Endothelial cell of umbilical vein (primary cell): ENCODE results near the gene ANKFN1. TPM values are rescaled to one million over a fixed set of nuclear protein-coding genes. Genes with fewer than 3 reads are reported as not detected.

Experiments
- BruUV-seq: library from RNA; stranded (reverse); fragments of 400-500 nt; replicated peaks from 2 replicates; lab custom pipeline; 2021; lab: Mats Ljungman, UMichigan
- CTCF ChIA-PET: fragments of 300-600, 350-600 bp; sonication (Branson Sonifier 250); formaldehyde crosslinking; loops from one replicate; lab custom pipeline; 2021; ENCODE audit warnings: antibody characterized with exemption, inconsistent platforms; lab: Charles Lee
- POLR2A ChIA-PET: fragments of 300-600, 350-600 bp; sonication (Branson Sonifier 250); formaldehyde crosslinking; loops from one replicate; lab custom pipeline; 2021; ENCODE audit warnings: antibody characterized with exemption, inconsistent platforms; lab: Charles Lee
- DNase-seq: peaks from one replicate; pipeline ENCODE4 v3.0.0-alpha.2; 2011; ENCODE audit warnings: low read depth, low spot score
- FAIRE-seq: peaks from 2 replicates; lab custom pipeline; 2011; peaks lifted over from hg19 to GRCh38; lab: Jason Lieb, UNC
- H2AFZ ChIP-seq: 2 replicates; pipeline ENCODE4 v1.6.0; 2012; ENCODE audit warnings: low read depth, low read length, control low read depth, inconsistent platforms
- H3K27ac ChIP-seq: 2 replicates; pipeline ENCODE4 v1.5.1; 2011; ENCODE audit warnings: low read depth, mild to moderate bottlenecking, control low read depth, low read length, moderate library complexity; ENCODE audit not compliant: insufficient read depth
- H3K27me3 ChIP-seq, 2 experiments: 2 replicates each; pipeline versions ENCODE4 v1.6.0 to v1.6.1; 2011; ENCODE audit warnings: low read length in 2 of 2, mixed read lengths in 1 of 2; ENCODE audit not compliant: control insufficient read depth in 2 of 2, insufficient read depth in 2 of 2
- H3K36me3 ChIP-seq, 2 experiments: 2 replicates in 1 of 2; 3 replicates in 1 of 2; pipeline ENCODE4 v1.5.1; 2011; ENCODE audit warnings: low read length in 2 of 2, mild to moderate bottlenecking in 1 of 2, moderate library complexity in 1 of 2; ENCODE audit not compliant: control insufficient read depth in 2 of 2, insufficient read depth in 2 of 2; ENCODE audit errors: extremely low read depth in 1 of 2
- H3K4me1 ChIP-seq: 3 replicates; pipeline ENCODE4 v1.5.1; 2011; ENCODE audit warnings: mild to moderate bottlenecking, low read length; ENCODE audit not compliant: control insufficient read depth, insufficient read depth; ENCODE audit errors: extremely low read depth
- H3K4me2 ChIP-seq: 2 replicates; pipeline ENCODE4 v1.6.1; 2011; ENCODE audit warnings: low read length, control low read depth, mixed read lengths; ENCODE audit not compliant: insufficient read depth
- H3K4me3 ChIP-seq, 3 experiments: fragments of 200-600 bp in 1 of 3; sonication (generic), shearing (Covaris generic) in 1 of 3; replicated peaks in 1 of 3; 2 replicates each; pipeline ENCODE4 v1.5.1; 2011 to 2016; ENCODE audit warnings: control low read depth in 3 of 3, low read length in 3 of 3, mild to moderate bottlenecking in 2 of 3, inconsistent platforms in 1 of 3, low read depth in 1 of 3, moderate library complexity in 1 of 3; ENCODE audit not compliant: insufficient read depth in 1 of 3
- H3K79me2 ChIP-seq: 2 replicates; pipeline ENCODE4 v1.6.0; 2012; ENCODE audit warnings: low read length, inconsistent platforms; ENCODE audit not compliant: control insufficient read depth, insufficient read depth
- H3K9ac ChIP-seq: replicated peaks from 2 replicates; pipeline ENCODE3; 2011; ENCODE audit warnings: low read length, control low read depth; ENCODE audit not compliant: insufficient read depth; ENCODE audit errors: extremely low read depth
- H3K9me1 ChIP-seq: replicated peaks from 3 replicates; pipeline ENCODE4 v1.6.0; 2011; ENCODE audit warnings: mild to moderate bottlenecking, low read length; ENCODE audit not compliant: control insufficient read depth, insufficient read depth; ENCODE audit errors: extremely low read depth
- H3K9me3 ChIP-seq: replicated peaks from 2 replicates; pipeline ENCODE4 v1.5.1; 2012; ENCODE audit warnings: low read length, inconsistent platforms; ENCODE audit not compliant: control insufficient read depth, insufficient read depth
- H4K20me1 ChIP-seq: replicated peaks from 2 replicates; pipeline ENCODE3; 2011; ENCODE audit warnings: mild to moderate bottlenecking, low read length; ENCODE audit not compliant: control insufficient read depth, insufficient read depth; ENCODE audit errors: extremely low read depth
- CTCF ChIP-seq, 2 donors: IDR thresholded peaks; 1 replicate in 1 of 2; 2 replicates in 1 of 2; pipeline ENCODE4 v1.5.1; 2011; ENCODE audit warnings: low read length in 2 of 2, mild to moderate bottlenecking in 2 of 2, moderate library complexity in 2 of 2, control low read depth in 1 of 2, inconsistent platforms in 1 of 2, low read depth in 1 of 2; ENCODE audit not compliant: insufficient read depth in 1 of 2; ENCODE audit errors: extremely low read depth in 1 of 2
- EZH2 ChIP-seq: IDR thresholded peaks from 2 replicates; pipeline ENCODE4 v1.6.1; 2012; ENCODE audit warnings: borderline replicate concordance, low read depth, mild to moderate bottlenecking, moderate library complexity, low read length, inconsistent platforms; ENCODE audit not compliant: severe bottlenecking
- FOS ChIP-seq: IDR thresholded peaks from 2 replicates; pipeline ENCODE4 v1.6.1; 2011; ENCODE audit warnings: mild to moderate bottlenecking, low read length, moderate library complexity, borderline replicate concordance; ENCODE audit not compliant: insufficient read depth
- GATA2 ChIP-seq: IDR thresholded peaks from 2 replicates; pipeline ENCODE4 v1.7.0; 2011; ENCODE audit warnings: low read depth, mild to moderate bottlenecking, moderate library complexity, mixed read lengths, low read length; ENCODE audit not compliant: insufficient read length, insufficient read depth
- JUN ChIP-seq: IDR thresholded peaks from 2 replicates; pipeline ENCODE4 v1.6.1; 2011; ENCODE audit warnings: borderline replicate concordance, low read depth; ENCODE audit not compliant: insufficient read length, insufficient read depth
- MAX ChIP-seq: IDR thresholded peaks from 2 replicates; pipeline ENCODE4 v1.6.1; 2011; ENCODE audit not compliant: insufficient read depth, insufficient read length
- MYC ChIP-seq: IDR thresholded peaks from one replicate; pipeline ENCODE4 v1.6.1; 2011; ENCODE audit warnings: mild to moderate bottlenecking, low read depth, low read length
- POLR2A ChIP-seq: IDR thresholded peaks from 2 replicates; pipeline ENCODE4 v1.6.1; 2012; ENCODE audit warnings: low read depth, mild to moderate bottlenecking, control low read depth, low read length
- POLR2AphosphoS5 ChIP-seq: IDR thresholded peaks from 2 replicates; pipeline ENCODE4 v1.6.1; 2012; ENCODE audit warnings: low read depth, mild to moderate bottlenecking, control low read depth, low read length, moderate library complexity; ENCODE audit not compliant: insufficient read depth
- dilution Hi-C: fragments of 300-500 bp; cut with MboI; formaldehyde crosslinking; loops from one replicate; pipeline ENCODE4 v1.15.0; 2019; ENCODE audit warnings: low sequenced_read_pairs; ENCODE audit not compliant: extremely low pct_ligation_motif_present
- intact Hi-C: fragments of 100-400 bp; cut with micrococcal nuclease; formaldehyde crosslinking; loops from one replicate; pipeline ENCODE4 v1.10.0; 2022
- polyA plus RNA-seq, 4 experiments: library from polyadenylated mRNA; depleted of rRNA in 3 of 4; stranded (reverse) in 3 of 4; unstranded in 1 of 4; fragments of >200 nt; gene quantifications; 2 replicates each; pipeline versions ENCODE4 v1.2.1 to v1.2.3, GENCODE V29; 2011 to 2012; ENCODE audit warnings: missing spikeins in 1 of 4
- total RNA-seq: library from RNA; stranded (reverse); gene quantifications from 2 replicates; pipeline ENCODE4 v1.2.3, GENCODE V29; 2021

The ANKFN1 gene
- total and polyA plus RNA-seq, 2 donors (not counting 3 experiments of a cell fraction or from before 2014, with no cell fraction given) = 0.15 TPM; not detected in 1

GRCh38 chr17:56173958-56174835, 20.9 kb downstream of the ANKFN1 start:
- Histone ChIP-seq H3K4me3 (no peak overlapping the region), H3K79me2 (no peaks in the 10 kb centered on the region), H3K36me3 (no peaks in the 10 kb centered on the region), H3K9me3 (no peaks in the 10 kb centered on the region), H4K20me1 (no peaks in the 10 kb centered on the region), H2AFZ (no peak overlapping the region), H3K9me1 (no peaks in the 10 kb centered on the region), H3K4me2 (no peak overlapping the region), H3K9ac (no peak overlapping the region), H3K27ac (no peak overlapping the region), H3K4me1 (no peaks in the 10 kb centered on the region), H3K27me3 (peaks cover 0 to 7% of the 10 kb centered on the region in 2 experiments)
- CTCF ChIA-PET = interaction anchor here (0.9 to 1.4 kb wide), 4 partner anchors 9 to 146 kb away, joined by 3 to 7 read pairs (median 3); no protein-coding TSS in a partner anchor
- no peak for DNase-seq
- BruUV-seq = no TSS peak
- FAIRE-seq = no peak
- POLR2A ChIA-PET = no interaction called here
- no peak for TF ChIP-seq POLR2AphosphoS5
- no peak for TF ChIP-seq EZH2
- no peak for TF ChIP-seq MAX
- TF ChIP-seq MYC = no peak
- TF ChIP-seq FOS = no peak
- TF ChIP-seq CTCF (IDR thresholded peaks at IDR 0.05; ENCODE audit: extremely low read depth in 1 of 2, insufficient read depth in 1 of 2, low read depth in 1 of 2, low read length in 2 of 2) = no peak
- TF ChIP-seq POLR2A = no peak
- no peak for TF ChIP-seq GATA2
- no peak for TF ChIP-seq JUN
- intact Hi-C loops (no loop called here), dilution Hi-C loops (loop anchor here (10.0 kb wide), 1 partner anchor 121 kb away; no protein-coding TSS in a partner anchor)
